NCI-H1694 (cell line): ENCODE data around the gene ERG28.
A peak's percentile ranks its signal among the peaks of the same experiment; 100 is the strongest.

Experiments used
- DNase-seq: peaks from one replicate; lab custom pipeline; 2025; lab: John Stamatoyannopoulos, UW

ERG28 gene

DNA sequence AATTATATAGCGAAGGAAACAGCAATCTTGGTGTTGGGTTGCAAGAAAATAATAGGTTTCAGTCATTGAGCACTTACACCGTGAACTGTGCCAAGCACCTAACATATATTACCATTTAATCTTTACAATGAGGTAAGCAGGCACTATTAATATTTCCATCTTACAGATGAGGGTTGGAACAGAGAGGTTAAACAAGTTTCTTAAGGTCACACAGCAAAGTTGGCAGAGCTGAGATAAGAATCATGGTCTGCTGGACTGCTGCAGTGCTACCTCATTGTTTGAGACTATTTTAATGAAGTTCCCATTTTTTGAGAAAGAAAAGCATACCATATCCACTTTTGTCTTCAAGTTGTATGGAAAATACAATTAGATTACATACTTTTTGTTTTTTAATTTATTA, 1.7 kb downstream of the ERG28 start:
- no peak for DNase-seq

DNA sequence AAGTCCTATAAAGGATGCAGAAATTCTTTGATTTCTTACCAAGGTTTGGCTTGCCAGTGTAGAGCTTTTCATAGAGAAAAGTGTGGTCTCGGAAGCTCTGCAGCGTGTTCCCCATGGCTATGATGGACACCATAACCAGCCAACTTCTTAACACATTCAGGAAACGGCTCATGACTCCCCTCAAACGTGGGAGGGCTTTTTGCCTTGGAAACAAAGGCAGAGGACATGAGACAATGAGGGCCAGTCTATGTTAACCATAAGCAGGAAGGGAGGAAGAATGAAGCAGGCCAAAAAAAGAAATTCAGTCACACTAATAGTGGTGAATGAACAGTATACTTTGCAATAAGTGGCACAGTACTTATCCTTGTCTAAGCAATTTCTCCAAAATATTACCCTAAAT, 3.3 kb downstream of the ERG28 start:
- no peak for DNase-seq

DNA sequence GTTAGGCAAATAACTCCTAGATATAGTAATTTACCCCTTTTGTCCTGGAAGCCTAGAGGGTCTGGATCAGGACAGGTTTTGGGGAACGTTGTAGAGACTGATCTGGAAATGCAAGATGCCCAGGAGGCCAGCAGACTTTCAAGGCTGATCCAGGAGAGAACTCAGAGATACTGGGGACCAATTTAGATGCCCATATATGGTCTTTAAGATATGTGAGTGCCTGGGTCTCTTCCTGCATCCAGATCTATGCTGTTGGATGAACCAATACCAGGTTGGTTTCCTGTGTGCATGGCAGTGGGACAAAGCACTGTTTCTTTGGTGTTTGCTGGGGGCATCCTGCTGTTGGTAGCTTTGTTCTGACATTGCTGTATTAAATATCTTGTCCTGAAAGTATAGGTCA, 5.4 kb downstream of the ERG28 start:
- no peak for DNase-seq

DNA sequence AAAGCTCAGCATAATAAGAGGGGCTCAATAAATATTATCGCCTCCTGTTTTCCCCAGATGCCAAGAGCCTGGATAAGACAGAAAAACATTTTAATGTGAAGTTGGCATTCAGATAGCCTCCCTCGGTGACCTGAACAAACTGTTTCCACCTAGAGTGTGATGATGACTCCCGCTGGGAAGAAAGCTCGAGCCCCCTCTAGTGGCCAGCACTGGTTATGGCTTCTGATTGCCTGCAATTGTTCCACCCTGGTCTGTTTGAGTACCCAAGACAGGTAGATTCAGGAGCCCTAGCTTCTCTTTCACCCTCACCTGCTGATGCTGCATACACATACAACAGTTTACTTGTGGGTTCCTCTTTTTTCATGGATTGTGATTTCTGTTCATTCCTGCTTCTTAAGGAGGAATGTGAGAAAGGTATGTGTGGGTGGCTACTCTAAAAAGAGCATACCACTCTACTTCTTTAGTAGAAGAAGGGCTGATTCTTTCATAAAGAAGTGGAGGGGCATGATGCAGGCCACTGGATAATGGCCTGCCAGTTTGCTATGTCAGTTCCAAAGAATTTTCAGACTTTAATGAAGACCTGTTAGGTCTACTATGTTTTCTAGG, 6.4 kb downstream of the ERG28 start:
- DNase-seq, result peak; percentile 87

DNA sequence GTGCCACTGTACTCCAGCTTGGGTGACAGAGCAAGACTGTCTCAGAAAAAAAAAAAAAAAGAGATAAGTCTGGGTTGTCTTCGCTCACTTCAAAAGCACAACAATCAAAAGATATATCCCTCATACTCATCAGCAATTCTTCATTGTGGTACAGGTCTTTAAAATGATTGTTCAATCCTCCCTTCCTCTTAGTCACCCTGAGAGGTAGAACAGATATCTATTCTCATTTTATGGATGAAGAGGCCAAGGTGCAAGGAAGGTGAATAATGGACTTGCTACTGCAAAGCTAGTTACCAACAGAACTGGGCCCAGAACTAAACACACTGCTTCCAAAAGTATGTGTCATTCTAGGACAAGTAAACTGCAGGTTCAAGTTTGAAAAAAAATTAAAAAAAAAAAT, 7.1 kb downstream of the ERG28 start:
- no peak for DNase-seq

DNA sequence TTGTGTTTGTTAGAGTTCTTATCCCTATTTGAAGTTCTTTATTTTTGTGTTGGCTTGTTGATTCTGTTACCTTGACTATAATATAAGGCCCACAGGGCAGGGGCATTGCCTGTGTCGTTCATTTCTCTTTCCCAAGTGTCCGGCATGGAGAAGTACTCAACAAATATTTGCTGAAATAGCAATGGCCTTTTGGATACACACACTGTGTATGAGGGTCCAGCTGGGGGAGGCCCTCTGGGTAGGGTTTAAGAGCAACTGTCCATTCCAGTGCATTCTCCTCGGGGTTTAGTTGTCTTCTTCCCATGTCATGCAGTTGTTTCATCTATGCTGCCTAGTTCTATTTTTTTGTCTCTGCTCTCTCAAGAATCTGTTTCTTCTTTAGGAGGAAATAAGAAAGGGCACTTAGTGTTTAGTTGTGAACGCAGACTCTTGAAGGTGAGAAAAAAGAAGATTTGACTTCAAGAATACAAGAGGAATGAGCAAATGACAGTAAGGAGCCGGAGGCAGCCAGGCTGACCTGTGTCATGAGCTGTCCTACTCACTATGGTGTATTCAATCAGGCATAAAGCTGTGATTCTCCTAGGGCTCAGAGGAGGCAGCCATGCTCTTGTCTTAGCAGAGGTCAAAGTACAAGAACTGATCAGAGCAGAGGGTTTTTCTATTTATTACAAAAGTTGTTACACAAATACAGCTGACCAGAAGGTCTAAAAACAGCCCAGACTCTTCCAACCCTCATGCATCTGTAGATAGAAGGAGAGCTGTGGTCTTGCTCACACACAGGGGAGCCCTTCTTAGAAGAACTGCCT, 10.2 kb downstream of the ERG28 start:
- no peak for DNase-seq

DNA sequence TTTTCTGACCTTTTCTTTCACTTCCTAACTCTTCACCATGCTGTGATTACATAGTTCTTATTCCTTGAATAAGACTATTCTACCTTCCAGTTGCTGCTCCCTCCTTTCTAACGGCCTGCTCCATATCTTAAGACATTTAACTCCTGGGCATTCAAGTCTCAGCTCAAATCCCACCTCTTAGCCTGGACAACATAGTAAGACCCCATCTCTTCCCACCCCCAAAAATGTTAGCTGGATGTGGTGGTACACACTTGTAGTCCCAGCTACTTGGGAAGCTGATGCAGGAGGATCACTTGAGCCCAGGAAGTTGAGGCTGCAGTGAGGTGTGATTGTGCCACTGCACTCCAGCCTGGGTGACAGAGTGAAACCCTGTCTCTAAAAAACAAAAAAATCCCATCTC, 10.9 kb downstream of the ERG28 start:
- no peak for DNase-seq

DNA sequence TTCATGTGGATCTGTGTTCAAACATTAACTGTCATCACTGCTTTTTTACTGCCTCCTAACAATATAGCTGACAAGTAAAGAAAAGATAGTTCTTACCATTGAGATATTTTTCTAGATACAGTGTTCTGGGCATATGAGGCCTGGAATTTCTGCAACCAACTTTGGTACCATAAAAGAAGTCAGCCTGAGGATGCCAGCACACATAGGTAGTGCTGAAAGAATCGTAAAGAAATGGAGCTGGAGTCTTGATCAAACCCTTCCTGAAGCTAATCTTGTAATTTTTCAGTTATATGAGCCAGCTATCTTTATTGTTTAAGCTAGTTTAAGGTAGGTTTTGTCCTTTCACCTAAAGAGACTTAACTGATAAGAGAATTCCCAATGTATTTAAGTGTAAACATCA, 11.3 kb downstream of the ERG28 start:
- DNase-seq, result no peak

DNA sequence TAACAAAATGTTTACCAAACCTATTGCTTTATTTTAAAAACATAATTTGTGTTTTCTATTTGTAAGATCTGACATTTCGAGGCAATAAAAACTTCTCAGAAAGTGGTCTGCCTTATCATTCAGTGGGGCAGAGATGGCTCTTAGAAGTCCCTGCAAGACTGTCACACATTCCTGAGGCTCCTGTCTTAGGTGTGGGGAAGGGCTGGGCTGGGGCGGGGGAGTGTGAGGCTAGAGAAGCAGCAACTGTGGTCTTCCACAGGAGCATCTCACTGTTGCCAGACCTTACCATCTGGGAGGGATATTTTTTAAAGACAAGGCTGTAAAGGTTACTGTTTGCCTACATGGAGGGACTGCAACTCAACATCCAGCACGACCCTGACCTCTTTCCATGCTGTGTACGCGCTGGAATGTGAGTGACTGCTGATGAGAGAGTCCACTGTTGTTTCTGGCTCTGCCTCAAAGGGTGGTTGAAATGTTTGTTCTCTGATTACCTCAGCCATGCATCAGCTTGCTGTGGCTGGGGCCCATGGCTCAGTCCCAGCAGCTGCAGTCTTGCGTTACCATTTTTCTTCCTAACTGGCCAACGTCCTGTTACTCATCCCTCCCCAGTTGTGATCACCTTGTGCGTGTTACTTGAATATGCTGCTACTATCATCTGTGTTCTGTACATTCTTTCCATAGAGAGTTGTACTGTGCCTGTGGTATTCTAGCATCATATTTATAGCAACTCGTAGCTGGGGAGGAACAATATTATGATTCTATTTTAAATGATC, 12.4 kb downstream of the ERG28 start:
- no peak for DNase-seq

DNA sequence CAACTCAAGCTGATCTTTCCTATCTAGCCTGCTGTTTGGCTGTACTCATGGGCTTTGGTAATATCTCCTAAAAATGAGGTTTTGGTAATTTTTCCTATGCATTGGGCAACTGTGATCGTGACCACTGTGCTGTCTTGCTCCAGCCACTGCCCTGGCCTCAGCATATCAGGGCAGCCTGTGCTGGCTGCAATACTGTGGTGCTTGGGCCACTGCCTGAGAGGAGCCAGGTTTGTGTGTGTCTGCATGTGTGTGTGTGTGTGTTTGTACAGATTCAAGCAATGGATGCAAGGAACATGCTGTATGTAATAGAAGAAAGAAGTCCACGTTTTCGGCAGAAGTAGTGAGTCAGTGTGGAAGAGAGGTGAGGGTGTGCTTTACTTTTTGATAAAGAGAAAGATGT, 13.0 kb downstream of the ERG28 start:
- no peak for DNase-seq

DNA sequence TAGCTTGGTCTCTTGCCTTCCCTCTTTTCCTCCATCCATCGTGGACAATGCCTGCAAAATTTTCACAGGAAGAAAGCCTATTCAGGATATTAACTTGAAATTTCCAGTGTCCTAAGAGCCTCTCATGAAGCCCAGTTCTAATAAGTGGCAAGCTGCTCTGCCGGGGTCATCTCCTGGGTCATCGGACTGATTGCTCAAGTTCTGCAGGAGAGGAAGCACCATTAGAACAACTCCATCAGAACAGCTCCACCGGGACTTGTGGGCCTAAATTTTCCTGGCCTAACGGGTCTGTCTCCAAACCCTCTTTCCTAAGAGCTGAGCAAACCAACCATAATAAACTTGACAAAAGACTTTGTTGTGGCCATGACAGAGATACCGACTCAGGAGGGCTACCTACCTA, 13.9 kb downstream of the ERG28 start:
- no peak for DNase-seq

DNA sequence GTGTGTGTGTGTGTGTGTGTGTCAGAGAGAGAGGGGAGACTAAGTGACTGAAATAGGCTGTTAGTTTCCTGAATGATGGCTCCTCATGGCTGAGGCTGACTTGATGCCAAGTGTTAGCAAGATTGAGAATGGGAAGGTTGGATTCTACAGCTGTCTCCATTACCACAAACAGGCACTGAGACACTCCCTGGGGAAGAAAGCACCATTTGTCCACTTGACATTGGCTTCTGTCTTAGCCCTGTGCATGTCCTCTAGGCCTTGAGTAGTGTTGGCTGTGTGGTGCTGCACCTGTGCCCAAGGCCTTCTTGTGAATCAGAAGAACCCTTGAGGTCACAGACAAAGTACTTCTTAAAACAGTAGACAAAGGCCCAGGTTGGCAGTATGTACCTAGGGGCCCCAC, 15.6 kb downstream of the ERG28 start:
- DNase-seq, result no peak

DNA sequence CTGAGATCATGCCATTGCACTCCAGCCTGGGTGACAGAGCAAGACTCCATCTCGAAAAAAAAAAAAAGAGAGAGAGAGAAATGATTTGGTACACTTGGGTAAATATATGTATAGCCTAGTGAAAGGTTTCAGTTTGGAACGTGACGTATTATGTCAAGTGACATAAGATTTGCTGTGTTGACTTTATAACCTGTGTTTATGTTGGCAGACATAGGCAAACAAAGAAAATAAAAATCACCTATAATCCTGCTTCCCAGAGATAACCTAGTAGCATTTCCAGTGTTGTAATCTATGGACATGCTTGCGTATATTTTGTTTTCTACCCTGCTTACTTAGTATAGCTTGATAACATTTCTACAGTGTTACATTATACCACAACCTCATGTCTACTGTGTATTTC, 16.7 kb downstream of the ERG28 start:
- DNase-seq, result no peak

DNA sequence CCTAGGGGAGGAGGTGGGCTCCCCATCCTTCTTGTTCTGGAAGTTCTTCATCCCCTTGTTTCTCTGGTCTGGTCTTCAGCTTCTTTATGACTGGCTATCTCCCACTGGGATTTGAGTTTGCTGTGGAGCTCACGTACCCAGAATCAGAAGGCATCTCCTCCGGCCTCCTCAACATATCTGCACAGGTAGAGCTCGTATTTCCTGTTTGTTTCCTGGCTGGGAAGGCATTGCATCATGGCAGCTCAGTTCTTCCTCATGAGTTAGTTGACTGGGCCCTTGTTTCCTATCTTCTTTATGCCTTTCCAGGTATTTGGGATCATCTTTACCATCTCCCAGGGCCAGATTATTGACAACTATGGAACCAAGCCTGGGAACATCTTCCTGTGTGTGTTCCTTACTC, 19.8 kb downstream of the ERG28 start:
- DNase-seq, result no peak

DNA sequence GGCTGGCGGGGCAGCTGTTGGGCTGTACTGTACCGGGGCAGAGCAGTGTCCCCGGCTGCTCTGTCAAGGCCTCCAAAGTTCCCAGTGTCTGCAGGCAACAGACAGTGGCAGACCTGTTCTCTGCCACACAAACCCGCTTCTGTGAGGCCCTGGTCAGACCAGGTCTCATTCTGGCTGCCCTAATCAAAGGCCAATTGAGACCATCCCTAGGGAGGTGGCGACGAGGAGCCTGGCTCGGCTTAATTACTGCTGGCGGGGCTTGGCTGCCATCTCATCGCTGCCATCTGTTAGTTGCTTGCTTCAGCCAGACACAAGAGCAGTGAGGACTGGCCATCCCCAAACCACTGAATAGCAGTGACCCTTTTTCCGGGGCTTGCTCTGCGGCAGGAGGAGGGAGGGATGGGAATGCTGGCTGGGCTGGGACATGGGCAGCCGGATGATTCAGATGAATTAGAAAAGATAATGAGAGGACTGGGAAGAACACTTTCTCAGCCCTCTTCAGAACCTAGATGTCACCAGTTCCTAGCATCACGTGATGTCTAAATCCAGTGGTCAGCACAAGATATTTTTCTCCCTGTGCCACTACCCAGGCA, 24.5 kb downstream of the ERG28 start:
- DNase-seq, result peak; percentile 73

DNA sequence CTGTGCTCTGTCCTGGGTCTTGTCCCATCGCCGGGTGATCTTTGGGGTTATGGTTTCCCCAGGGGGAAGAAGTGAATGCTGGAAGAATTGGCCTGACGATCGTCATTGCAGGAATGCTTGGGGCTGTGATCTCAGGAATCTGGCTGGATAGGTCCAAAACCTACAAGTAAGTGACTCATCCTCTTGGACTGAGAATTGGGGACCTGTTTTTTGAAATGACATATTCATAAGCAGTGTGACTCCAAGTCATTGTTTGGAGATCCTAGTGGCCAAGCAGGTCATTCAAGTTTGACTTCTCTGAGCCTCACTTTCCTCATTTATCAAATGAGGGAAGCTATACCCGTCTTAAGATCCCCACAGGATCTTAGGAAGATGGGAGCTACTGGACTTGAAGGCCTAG, 25.8 kb downstream of the ERG28 start:
- no peak for DNase-seq

DNA sequence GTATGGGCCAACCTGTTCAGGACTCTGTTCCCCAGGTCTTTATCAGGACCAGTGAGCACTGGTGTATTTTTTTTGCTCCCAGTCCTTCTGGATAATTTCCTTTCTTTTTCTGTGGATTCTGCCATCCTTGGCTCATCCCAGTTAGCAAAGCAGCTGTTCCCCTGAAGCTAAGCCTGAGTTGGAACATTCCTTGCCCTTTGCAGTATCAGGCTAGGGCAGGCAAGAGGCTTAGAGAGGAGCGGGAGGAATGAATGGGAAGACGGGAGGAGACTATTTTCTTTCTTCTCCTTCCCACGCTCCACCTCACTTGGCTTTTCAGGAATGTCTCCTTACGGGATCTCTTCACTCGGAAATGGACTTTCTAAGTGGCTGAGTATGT, 29.2 kb downstream of the ERG28 start:
- no peak for DNase-seq

DNA sequence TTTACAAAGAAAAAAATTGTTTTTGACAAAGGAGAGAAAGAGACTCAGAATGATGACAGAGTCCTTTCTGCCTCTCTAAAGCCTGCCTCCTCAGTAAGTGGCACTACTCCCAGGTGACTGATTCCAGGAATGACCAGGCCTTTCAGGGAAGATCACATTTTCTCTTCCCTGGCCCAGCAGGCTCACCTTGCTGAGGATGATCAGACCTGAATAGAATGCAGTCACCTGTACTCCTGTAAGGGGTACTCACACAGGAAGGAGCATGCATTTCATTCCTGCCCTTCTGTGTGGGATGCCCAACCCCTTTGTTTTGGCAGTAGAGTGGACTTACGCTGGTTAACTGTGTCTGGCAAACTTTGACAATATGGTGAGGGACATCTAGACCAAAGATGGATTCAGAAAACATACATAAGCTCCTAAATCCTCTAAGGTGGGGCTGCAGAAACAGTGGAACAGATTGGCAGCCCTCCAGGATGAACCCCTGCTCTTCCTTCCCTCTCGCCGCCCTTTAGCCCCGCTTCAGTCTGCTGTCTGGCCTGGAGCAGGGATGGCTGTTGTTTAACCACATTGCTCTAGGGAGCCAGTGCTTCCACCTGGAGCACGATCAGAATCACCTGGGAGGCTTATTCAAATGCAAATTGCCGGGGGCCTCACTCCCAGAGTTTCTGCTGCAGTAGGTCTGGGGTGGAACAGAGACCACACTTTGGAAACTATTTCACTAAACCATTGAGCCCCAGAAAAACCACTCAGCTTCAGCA, 29.8 kb downstream of the ERG28 start:
- DNase-seq, result no peak

DNA sequence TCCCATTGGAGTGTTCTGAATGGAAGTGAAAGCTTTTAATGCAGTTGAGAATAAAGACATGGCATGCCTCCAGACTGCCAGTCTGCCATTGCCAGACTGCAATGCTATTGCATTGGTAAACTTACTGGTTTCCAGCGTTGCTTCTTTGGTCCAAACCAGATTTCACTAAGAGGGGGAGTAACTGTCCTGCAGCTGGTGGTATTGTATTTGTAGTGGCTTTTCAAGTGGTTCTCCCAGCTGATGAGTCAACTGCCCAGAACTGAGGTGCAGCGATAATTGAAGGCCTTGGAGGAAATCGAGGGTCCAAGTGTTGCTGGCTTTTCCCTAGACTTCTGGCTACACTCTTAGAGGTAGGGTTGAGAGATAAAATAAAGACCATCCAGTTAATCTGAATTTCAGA, 31.9 kb downstream of the ERG28 start:
- no peak for DNase-seq

DNA sequence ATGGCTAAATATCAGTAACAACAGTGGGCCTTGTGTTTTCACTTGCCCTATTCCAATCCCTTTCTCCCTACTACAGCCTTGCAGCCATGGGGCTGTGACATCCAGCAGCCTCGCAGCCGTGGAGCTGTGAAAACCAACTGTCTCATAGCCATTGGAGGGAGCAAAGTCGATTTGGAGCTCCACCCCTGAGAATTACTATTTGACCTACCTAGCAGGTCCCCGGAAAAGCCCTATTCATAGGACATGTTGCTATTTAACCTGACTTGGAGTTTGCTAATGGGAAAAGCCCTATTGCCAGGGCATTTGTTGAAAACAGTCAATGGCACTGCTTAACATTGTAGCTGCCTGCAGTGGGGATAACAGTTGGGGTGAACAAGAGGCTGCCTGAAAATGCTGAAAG, 33.3 kb downstream of the ERG28 start:
- no peak for DNase-seq

DNA sequence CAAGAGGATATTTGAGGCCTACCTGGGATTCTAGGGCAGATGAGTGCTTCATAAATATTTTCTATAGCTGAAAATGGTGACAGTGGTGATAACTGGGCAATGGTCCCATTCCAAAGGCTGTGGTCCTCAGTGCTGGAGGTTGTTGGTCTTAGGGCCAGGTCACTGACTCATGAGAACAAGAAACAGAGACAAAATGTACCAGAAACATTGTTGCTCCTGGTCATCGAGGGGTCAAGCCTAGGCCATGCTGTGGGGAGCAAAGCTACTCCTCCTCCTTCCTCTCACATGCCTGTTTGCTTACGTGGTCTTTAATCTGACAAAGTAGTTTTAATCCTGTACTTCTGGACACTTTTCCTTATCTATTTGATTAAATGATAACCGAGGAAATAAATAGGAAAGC, 33.8 kb downstream of the ERG28 start:
- DNase-seq, result no peak

DNA sequence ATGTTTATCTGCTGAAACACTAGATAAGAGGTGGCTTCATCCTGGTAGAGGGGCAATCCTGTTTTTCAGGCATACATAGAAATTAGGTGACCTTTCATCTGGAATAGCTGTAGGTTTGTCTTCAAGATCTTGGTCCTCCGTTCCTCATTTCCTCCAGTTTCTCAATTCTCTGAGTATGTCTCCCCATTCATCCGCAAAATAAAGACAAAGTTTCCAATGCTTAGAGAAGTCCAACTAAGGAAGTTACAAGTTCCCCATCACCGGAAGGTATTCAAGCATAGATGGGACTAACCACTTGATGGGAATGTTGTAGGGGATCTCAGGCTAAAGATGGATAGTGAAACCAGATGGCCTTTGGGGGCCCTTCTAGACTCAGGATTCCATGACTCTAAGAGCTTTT, 34.3 kb downstream of the ERG28 start:
- DNase-seq, result no peak
